ENCODE measurements around the gene EXOC8. TPM values are rescaled to one million over a fixed set of nuclear protein-coding genes. Genes with fewer than 3 reads are reported as not detected.

Gene EXOC8
- total RNA-seq, 1 experiment from 2014 or later = 11.3 TPM

DNA sequence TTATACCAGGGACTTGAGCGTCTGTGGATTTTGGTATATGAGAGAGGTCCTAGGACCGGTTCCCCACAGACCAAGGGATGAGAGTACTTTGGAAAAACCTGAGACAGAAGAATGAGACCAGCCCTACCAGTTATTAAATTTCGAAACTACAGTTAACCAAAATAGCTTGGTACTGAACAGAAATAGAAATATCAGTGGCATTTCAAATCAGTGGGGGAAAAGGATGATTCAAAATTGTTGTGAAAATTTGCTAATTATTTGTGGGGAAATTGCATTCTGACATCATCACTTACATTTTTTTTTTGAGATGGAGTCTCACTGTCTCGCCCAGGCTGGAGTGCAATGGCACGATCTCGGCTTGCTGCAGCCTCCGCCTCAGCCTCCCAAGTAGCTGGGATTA lies 8.2 kb downstream of the EXOC8 start:
- Mint-ChIP-seq H3K27me3 (ENCODE audit: low read depth) (no peaks in the 10 kb centered on the region), H3K27ac (no peak overlapping the region), H3K36me3 (no peaks in the 10 kb centered on the region), H3K4me3 (no peak overlapping the region), H3K9me3 (no peaks in the 10 kb centered on the region), H3K4me1 (peaks cover 11% of the 10 kb centered on the region)
- ATAC-seq = no peak
- TF ChIP-seq SMAD3 (CRISPR knock-in tag; IDR thresholded peaks at IDR 0.05; ENCODE audit: borderline replicate concordance) (no peak), NFATC4 (CRISPR knock-in tag; IDR thresholded peaks at IDR 0.05) (no peak), ATF1 (CRISPR knock-in tag; IDR thresholded peaks at IDR 0.05) (no peak), ETV6 (CRISPR knock-in tag; IDR thresholded peaks at IDR 0.05) (no peak), JAZF1 (CRISPR knock-in tag; IDR thresholded peaks at IDR 0.05) (no peak), TCF7 (CRISPR knock-in tag; IDR thresholded peaks at IDR 0.05; ENCODE audit: low read depth) (no peak), SMAD4 (CRISPR knock-in tag; IDR thresholded peaks at IDR 0.05) (no peak), NR2C2 (CRISPR knock-in tag; IDR thresholded peaks at IDR 0.05) (no peak), ZNF317 (CRISPR knock-in tag; IDR thresholded peaks at IDR 0.05; ENCODE audit: borderline replicate concordance, low read depth) (no peak), GRHL2 (CRISPR knock-in tag; IDR thresholded peaks at IDR 0.05; ENCODE audit: insufficient replicate concordance, severe bottlenecking) (no peak), MYBL2 (CRISPR knock-in tag; IDR thresholded peaks at IDR 0.05) (no peak), IRF2 (CRISPR knock-in tag; IDR thresholded peaks at IDR 0.05; ENCODE audit: borderline replicate concordance, low read depth) (no peak), NFE2L1 (CRISPR knock-in tag; IDR thresholded peaks at IDR 0.05) (no peak), CREM (CRISPR knock-in tag; IDR thresholded peaks at IDR 0.05) (no peak), ZNF416 (CRISPR knock-in tag; IDR thresholded peaks at IDR 0.05) (no peak), RORB (CRISPR knock-in tag; IDR thresholded peaks at IDR 0.05) (no peak), NR3C1 (CRISPR knock-in tag; conservative IDR thresholded peaks at IDR 0.05; ENCODE audit: low read depth) (no peak)
- TF ChIP-seq, protein P1, sequence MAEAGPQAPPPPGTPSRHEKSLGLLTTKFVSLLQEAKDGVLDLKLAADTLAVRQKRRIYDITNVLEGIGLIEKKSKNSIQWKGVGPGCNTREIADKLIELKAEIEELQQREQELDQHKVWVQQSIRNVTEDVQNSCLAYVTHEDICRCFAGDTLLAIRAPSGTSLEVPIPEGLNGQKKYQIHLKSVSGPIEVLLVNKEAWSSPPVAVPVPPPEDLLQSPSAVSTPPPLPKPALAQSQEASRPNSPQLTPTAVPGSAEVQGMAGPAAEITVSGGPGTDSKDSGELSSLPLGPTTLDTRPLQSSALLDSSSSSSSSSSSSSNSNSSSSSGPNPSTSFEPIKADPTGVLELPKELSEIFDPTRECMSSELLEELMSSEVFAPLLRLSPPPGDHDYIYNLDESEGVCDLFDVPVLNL (CRISPR knock-in tag; IDR thresholded peaks at IDR 0.05; ENCODE audit: borderline replicate concordance, low read depth) = no peak
- TF ChIP-seq, protein P2, sequence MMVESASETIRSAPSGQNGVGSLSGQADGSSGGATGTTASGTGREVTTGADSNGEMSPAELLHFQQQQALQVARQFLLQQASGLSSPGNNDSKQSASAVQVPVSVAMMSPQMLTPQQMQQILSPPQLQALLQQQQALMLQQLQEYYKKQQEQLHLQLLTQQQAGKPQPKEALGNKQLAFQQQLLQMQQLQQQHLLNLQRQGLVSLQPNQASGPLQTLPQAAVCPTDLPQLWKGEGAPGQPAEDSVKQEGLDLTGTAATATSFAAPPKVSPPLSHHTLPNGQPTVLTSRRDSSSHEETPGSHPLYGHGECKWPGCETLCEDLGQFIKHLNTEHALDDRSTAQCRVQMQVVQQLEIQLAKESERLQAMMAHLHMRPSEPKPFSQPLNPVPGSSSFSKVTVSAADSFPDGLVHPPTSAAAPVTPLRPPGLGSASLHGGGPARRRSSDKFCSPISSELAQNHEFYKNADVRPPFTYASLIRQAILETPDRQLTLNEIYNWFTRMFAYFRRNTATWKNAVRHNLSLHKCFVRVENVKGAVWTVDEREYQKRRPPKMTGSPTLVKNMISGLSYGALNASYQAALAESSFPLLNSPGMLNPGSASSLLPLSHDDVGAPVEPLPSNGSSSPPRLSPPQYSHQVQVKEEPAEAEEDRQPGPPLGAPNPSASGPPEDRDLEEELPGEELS (CRISPR knock-in tag; IDR thresholded peaks at IDR 0.05) = no peak
- TF ChIP-seq, protein P3, sequence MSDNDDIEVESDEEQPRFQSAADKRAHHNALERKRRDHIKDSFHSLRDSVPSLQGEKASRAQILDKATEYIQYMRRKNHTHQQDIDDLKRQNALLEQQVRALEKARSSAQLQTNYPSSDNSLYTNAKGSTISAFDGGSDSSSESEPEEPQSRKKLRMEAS (CRISPR knock-in tag; IDR thresholded peaks at IDR 0.05) = no peak
- no peak for DNase-seq (ENCODE audit: low spot score)
- POLR2A ChIA-PET = no interaction called here
- CTCF ChIA-PET = no interaction called here

DNA sequence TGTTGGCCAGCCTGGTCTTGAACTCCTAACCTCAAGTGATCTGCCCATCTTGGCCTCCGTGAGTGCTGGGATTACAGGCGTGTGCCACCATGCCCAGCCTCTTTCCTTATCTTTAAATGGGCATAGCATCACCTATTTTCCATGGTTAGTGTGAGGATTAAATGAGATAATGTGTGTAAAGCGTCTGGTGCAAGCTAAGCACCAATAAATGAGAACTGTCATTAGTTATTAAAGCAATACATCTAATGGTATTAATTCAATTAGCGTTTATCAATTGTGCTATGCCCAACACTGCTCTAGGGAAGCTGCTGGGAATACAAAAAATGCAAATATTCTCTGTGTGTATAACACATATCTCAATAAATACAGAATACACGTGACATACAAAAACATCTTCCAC lies 10.0 kb downstream of the EXOC8 start:
- Mint-ChIP-seq H3K36me3 (no peaks in the 10 kb centered on the region), H3K4me1 (peaks cover 7% of the 10 kb centered on the region), H3K27me3 (ENCODE audit: low read depth) (no peaks in the 10 kb centered on the region), H3K4me3 (no peak overlapping the region), H3K27ac (no peak overlapping the region), H3K9me3 (no peaks in the 10 kb centered on the region)
- DNase-seq (ENCODE audit: low spot score) (no peak), ATAC-seq (no peak)
- POLR2A ChIA-PET = no interaction called here
- CTCF ChIA-PET = no interaction called here
- TF ChIP-seq SP1 (CRISPR knock-in tag; conservative IDR thresholded peaks at IDR 0.05) (no peak), ZNF396 (CRISPR knock-in tag; IDR thresholded peaks at IDR 0.05; ENCODE audit: borderline replicate concordance) (no peak), NR3C1 (CRISPR knock-in tag; conservative IDR thresholded peaks at IDR 0.05; ENCODE audit: low read depth) (no peak)

DNA sequence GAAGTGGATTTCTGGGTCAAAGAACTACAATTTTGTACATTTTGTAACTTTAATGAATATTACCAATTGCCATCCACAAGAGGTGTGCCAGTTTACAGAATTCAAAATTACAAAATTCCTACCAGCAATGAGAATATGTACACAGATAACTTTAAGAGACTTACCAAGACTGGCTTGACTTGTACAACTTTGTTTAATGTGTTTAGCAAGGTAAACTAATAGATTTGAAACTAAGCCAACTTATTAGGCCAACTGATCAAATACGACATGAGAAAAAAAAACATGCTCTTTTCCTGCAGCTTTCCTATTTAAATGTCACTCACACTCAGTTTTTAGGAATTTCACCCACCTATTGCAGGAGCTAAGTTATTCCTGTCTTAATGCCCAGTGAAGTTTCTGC lies 11.4 kb downstream of the EXOC8 start:
- POLR2A ChIA-PET = no interaction called here
- TF ChIP-seq CREB1 (CRISPR knock-in tag; IDR thresholded peaks at IDR 0.05) = no peak
- TF ChIP-seq NFYB (CRISPR knock-in tag; conservative IDR thresholded peaks at IDR 0.05; ENCODE audit: low read depth) = no peak
- no peak for TF ChIP-seq SMAD3 (CRISPR knock-in tag; IDR thresholded peaks at IDR 0.05; ENCODE audit: borderline replicate concordance)
- TF ChIP-seq GRHL2 (CRISPR knock-in tag; IDR thresholded peaks at IDR 0.05; ENCODE audit: insufficient replicate concordance, severe bottlenecking) = no peak
- no peak for TF ChIP-seq ESRRA (CRISPR knock-in tag; IDR thresholded peaks at IDR 0.05; ENCODE audit: borderline replicate concordance)
- TF ChIP-seq, protein P4, sequence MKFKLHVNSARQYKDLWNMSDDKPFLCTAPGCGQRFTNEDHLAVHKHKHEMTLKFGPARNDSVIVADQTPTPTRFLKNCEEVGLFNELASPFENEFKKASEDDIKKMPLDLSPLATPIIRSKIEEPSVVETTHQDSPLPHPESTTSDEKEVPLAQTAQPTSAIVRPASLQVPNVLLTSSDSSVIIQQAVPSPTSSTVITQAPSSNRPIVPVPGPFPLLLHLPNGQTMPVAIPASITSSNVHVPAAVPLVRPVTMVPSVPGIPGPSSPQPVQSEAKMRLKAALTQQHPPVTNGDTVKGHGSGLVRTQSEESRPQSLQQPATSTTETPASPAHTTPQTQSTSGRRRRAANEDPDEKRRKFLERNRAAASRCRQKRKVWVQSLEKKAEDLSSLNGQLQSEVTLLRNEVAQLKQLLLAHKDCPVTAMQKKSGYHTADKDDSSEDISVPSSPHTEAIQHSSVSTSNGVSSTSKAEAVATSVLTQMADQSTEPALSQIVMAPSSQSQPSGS (CRISPR knock-in tag; IDR thresholded peaks at IDR 0.05; ENCODE audit: borderline replicate concordance, low read depth) = no peak
- TF ChIP-seq, protein P5, sequence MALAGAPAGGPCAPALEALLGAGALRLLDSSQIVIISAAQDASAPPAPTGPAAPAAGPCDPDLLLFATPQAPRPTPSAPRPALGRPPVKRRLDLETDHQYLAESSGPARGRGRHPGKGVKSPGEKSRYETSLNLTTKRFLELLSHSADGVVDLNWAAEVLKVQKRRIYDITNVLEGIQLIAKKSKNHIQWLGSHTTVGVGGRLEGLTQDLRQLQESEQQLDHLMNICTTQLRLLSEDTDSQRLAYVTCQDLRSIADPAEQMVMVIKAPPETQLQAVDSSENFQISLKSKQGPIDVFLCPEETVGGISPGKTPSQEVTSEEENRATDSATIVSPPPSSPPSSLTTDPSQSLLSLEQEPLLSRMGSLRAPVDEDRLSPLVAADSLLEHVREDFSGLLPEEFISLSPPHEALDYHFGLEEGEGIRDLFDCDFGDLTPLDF (CRISPR knock-in tag; IDR thresholded peaks at IDR 0.05) = no peak
- no peak for TF ChIP-seq TP53 (CRISPR knock-in tag; IDR thresholded peaks at IDR 0.05)
- no peak for TF ChIP-seq ETV6 (CRISPR knock-in tag; IDR thresholded peaks at IDR 0.05)
- TF ChIP-seq NFATC4 (CRISPR knock-in tag; IDR thresholded peaks at IDR 0.05) = no peak
- TF ChIP-seq, protein P6, sequence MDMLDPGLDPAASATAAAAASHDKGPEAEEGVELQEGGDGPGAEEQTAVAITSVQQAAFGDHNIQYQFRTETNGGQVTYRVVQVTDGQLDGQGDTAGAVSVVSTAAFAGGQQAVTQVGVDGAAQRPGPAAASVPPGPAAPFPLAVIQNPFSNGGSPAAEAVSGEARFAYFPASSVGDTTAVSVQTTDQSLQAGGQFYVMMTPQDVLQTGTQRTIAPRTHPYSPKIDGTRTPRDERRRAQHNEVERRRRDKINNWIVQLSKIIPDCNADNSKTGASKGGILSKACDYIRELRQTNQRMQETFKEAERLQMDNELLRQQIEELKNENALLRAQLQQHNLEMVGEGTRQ (CRISPR knock-in tag; IDR thresholded peaks at IDR 0.05) = no peak

More for the DNA sequence above, 11.4 kb downstream of the EXOC8 start:
- DNase-seq (ENCODE audit: low spot score) = no peak
- Mint-ChIP-seq H3K4me3 (no peak overlapping the region), H3K9me3 (no peaks in the 10 kb centered on the region), H3K4me1 (peaks cover 7% of the 10 kb centered on the region), H3K36me3 (no peaks in the 10 kb centered on the region), H3K27ac (no peak overlapping the region), H3K27me3 (ENCODE audit: low read depth) (no peaks in the 10 kb centered on the region)
- CTCF ChIA-PET = no interaction called here
- no peak for ATAC-seq

Data from WTC11 (cell line).